Stimulated activated CD8-positive, alpha-beta memory T cell treated with anti-CD3 and anti-CD28 coated beads, Interleukin-4, amount 100 ng/mL, for 4 hours (primary cell): ENCODE results near the gene TTR.

Experiments
- DNase-seq, 2 donors: peaks; one replicate each; pipeline ENCODE4 v3.0.0-alpha.2; 2020; ENCODE audit warnings: low read depth in 2 of 2, low spot score in 1 of 2

Gene TTR

DNA sequence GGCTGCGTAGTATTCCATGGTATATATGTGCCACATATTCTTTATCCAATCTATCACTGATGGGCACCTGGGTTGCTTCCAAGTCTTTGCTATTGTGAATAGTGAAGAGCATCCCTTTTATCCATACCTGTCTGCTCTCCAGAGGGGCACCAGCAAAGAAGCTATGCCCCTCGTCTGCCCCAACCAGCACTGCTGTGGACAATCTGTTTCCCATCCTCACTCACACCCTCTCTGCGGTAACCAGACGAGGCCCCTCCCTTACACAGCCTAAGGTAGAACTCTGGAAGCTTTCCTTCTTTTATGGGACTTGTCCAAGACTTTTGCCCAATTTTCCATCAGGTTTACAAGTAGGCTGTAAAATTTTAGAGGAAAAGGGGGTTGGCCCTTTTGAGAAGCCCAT lies 24.9 kb downstream of the TTR start:
- no peak for DNase-seq

DNA sequence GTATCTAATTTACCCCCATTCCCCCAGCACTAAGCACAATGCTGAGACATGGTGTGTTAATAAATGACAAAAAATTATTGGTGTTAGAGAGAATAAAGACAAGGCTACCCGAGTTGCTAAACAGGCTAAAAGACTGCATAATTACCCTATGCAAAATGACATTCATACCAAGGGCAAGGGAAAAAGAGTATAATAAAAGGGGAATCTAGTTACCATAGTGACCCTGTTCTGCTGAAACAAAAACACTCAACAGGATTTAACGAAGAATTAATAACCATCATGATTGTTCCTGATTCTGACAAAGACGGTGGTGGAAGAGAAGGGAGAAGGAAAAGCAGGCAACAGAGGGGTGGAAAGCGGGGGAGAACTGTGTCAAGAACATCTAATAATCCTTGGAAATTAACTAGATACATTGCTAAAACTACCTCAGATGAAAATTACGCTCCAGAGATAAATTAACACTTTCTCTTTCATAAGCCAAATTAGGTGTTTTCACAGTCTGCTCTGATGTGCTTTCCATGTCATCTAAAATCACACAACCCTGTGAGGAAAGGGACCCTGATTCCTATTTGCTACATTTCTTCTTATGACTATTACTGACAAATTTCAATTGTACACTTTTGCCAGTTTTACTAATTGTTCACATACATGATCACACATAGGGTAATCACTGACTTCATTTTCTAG lies 25.5 kb downstream of the TTR start:
- no peak for DNase-seq

DNA sequence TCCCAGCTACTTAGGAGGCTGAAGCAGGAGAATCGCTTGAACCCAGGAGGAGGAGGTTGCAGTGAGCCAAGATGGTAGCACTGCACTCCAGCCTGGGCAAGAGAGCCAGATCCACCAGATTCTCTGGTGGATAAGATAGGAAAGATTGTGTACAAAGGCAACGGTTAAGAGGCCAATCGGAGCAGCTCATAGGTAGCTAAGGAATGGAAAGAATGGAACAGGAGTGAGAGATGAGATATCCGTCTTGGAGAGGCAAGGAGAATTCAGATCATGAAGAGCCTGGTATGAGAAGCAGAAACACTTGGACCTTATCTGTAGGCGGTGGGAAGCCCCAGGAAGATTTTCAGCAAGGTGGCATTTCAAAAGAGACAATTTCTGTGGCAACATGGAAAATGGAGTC lies 27.1 kb downstream of the TTR start:
- DNase-seq: no peak

DNA sequence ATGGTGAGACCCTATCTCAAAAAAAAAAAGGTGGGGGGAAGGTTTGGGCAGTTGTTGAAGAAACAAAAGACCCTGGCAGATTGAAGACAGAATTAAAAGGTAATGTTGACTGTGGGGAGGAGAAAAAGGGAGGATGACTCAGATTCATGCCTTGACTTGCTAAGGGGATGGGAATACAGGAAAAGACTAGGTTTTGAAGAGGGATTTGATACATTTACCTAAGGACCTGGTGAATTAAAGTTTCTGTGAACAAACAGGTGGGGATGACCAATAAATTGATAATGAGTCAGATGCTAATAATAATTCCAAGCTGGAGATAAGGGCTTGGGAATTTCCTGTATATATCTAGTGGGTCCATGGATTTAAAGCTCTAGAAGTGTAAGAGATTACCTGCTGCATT lies 27.6 kb downstream of the TTR start:
- DNase-seq: no peak

DNA sequence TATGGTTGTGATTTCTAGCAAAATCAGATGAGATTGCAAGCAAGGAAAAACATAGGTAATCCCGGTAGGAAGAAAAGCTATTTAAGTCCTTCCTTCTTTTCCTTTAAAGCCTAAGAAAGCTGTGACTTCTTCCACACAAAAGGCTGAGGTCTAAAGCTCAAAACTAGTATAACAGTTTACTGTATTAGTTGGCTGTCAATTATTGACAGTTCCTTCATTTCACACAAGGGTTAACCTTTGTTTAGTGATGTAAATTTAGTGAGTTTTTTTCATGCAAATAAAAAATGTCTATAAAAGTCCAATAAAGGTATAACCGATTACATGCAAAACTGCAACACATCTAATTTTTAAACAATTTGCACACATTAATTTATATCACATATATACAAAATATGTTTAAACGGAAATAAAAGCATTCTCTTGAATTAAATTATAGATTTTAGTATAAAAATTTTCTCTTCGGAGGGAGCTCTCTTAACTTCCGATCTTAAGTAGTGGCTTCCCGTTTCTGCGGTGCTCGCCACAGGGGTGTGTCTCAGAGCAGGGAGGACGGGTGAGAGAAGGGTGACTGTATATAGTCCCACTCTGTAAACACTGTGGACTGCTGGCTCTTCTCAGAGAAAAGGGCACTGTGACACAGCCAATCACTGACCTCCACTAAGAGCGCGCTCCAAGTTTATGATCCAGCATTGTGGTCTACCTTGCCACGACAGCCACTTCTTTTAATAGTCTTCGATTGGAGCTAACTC lies 33.4 kb downstream of the TTR start:
- DNase-seq: no peak

DNA sequence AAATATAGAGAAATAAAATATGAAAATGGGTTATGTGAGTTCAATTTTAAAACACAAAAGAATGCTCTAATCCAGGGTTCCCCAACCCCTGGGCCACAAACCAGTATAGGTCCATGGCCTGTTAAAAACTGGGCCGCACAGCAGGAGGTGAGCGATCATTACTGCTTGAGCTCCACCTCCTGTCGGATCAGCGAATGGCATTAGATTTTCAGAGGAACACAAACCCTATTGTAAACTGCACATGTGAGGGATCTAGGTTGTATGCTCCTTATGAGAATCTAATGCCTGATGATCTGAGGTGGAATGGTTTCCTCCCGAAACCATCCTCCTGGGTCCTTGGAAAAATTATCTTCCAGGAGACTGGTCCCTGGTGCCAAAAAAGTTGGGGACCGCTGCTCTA lies 34.7 kb downstream of the TTR start:
- no peak for DNase-seq

DNA sequence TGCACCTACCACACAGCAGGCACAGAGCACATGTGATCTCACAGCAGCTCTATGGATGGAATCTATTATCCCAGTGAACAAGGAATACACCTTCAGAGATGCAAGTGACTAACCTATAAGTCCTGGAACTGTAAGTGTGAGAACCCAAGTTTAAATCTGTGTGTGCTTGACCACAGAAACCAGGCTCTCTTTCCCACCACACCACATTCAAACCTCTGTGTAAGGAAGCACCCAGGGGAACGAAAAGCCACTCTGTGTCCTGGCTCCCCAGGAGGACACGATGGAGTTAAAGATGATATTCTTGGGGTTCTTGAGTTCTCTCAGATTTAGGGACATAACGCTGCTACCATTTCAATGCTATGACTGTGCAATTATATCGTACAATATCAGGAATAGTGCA lies 38.9 kb downstream of the TTR start:
- no peak for DNase-seq

DNA sequence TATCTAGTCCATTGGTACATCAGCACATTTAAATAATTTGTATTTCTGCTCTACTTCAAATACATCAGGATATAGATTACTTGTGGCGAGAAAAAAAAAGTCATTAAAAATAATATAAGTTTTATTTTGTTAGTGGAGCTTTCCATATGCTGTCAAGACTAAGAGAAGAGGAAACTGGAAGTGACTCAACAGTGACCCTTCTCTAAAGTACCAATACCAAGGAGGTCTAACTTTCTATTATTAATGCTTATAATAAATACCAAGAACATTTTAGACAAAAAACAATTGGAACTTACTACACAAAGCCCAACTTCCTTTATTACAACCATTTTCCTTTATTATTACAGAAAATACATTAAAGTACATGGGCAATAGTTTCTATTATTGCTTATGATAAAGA lies 39.8 kb downstream of the TTR start:
- no peak for DNase-seq

DNA sequence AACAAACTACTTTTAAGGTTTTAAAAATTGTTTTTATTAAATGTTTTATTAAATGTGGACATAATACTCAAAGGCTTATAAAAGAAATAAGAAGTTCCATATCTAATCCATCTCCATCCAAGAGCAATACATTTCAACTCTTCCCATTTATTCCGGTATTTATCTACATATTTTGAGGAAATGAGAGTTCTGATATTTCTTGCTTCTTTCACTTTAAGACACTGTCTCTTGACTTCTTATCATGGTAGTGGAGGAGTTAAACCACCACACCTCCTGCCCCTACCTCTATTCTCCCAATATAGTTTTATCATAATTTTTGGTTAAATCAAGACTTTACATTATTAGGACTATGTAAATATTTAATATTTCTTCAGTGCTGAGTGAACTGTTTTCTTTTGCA lies 40.7 kb downstream of the TTR start:
- no peak for DNase-seq

DNA sequence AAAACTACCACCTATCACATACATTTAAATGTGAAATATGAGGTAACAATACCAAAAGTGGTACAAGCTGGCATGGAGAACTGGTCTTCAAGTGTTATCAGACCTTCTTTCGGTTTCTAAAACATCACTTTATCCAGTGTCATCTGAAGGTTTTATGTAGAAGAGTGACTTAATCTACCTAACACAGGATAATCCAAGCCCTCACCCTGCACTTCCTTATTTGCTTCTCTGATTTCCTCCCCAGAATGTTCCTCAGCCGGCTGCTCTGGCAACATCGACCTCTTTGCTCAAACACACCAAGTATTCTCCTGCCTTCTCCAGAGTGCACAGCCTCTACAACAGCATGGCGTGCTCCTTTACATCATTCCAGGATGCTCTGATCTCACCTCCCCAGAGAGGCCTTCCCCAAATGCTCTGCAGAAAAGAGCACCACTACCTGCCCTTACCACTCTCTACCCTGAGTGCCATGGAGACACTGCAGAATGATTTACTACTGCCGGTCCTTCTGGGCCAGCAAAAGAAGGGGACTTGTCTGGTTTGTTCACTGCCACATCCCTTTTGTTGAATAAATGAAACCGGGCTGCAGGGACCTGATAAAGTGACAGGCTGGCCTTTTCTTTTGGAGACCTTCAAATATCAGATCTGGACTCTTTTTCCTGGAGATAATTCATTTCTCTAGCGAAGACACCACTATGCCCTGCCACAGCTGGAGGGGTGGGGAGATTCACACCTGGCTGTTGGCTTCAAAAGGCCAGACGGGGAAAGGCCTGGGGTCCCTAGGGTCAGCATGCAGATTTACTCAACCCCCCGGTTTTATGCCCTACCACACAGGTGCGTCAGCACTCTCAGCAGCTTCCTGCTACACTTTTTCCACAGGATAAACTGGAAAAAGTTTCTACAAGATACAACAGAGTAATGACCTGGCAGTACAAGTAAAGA lies 42.0 kb downstream of the TTR start:
- no peak for DNase-seq

DNA sequence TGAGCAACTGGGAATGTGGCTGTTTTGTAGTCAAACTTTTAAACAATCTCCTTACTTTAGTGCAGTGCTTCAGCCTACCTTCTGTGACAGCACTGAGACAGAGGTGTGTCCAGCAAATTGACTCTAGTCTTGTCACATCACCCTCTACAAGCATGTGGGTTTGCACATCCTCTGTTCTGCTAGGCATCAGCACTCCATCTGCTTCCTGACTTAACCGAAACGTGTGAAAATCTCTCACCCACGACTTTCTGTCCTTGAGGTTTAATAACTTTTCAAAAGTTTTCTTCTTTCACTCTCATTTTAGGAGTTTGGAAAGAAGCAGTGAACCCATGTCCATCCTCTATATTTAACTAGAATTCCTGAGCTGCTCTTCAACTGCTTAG lies 42.6 kb downstream of the TTR start:
- no peak for DNase-seq

DNA sequence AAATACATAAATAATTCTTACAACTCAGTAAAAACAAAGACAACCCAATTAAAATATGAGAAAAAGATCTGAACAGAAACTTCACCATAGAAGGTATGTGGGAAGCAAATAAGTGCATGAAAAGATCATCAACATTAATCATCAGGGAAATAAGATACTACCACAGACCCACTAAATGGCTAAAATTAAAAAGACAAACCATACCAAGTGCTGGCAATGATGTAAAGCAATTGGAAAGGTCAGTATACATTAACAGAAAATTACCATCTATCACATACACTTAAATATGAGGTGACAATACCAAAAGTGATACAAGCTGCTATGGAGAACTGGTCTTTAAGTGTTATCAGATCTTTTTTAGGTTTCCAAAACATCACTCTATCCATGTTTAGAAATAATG lies 44.7 kb downstream of the TTR start:
- DNase-seq: no peak

DNA sequence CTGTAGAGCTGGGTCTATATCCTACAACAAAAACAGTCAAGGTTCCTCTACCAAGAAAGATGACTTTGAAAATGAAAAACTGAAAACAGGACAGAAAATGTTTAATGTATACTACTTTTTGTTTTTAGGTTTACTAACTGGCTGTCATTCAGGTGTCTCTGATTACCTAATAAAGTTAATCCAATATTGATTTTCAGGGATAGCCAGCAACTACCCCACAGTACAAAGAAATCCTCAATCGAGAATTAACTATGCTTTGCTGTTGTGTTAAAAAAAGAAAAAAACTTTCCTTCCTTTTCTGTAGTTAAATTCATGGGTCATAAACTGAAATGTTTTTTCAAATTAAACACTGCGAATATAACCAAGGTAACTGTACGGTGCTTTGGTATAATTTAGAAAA lies 45.8 kb downstream of the TTR start:
- no peak for DNase-seq

DNA sequence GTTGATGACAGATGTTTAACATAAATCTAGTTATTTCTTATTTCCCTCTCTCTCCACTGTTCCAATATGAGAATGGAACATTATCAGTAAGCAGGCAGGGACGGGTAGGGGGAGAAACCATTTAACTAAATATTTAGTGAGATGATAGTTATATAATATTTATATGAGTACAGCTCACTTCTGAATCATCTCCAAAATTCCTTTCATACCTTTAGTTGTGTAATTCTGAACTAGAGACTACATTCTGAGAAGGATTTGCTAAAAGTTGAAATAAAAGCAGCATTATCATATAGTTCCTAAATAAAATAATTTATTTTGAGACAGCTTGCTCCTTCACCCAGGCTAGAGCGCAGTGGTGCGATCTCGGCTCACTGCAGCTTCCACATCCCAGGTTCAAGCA lies 51.3 kb downstream of the TTR start:
- no peak for DNase-seq

DNA sequence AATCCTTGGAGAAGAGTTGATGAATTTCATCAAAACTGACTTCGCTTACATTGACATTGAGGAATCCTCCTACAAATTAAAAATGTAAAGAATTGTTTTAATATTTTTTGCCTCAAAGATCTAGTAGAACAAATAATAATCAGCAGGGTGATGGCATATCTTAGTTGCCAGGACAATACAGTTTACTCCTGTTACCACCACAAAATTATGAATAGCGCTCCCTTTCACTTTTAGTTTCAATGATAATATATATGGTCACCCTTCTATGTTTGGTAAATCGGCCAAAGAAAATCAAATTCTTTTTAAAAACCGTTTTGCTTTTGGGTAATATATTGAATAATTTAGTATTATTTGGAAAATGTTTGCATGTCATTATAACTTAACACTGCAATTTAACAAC lies 53.7 kb downstream of the TTR start:
- no peak for DNase-seq

DNA sequence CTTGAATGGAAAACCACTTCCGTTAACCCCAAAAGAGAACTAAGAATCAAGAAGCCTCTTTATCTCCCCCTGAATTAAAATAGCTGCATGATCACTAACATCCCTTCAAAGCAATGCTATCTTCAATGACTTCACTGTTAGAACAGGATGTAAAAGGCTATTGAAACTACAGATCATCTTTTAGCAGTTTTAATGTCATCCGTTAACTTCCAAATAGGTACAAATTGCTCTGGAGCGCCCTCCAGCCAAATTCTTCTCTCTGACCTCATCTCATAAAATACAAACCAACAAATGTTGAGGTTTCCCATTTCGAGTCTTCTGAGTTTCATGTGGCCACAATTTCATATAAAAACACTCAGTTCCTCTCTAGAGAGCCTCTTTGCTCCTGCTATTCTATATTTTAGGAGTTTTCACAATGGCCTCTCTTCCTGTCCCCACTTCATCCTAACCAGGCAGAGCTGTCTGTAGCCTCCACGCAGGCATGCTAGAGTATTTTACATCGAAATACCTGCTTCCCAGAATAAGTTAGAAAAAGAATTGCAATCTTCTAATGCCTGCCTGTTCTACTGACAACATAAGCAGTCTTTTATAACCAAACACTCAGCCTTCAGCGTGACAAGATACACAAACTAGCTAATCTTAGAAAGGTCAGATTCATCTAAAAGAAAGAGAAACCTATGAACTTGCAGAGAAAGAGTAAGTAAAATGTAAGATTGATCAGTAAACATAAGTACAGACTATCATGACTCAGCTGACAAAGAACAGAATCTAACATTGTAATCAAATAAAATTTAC lies 54.9 kb downstream of the TTR start:
- DNase-seq: no peak

DNA sequence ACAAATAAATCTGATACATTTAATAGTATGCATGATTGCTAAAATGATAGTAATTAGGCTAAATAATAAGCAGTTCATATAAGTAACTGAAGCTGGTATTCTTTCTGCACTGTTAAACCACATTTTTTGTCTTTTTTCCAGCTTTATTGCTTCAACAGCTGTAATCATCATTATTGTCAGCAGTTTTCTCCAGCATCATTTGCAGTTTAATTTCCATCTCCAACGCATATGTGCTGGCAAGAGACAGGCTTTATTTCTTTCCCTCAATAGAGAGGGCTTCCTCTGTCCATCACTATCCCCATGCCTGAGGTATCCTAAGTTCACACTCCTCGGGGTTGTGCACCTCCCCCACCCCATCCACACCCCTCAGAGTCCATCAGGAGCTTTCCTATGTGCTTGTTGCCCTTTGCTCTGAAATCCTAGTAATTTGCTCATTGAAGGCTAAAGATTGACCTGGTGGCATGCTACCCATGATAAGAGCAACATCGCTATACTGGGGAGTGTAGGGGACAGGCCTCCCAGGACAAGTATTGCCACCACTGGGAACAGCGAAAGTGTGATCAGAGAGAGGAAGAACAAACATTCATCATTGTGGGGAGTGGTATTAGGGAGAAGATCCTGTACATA lies 55.6 kb downstream of the TTR start:
- DNase-seq: no peak
